ENCODE results near the gene ADAMTS12.

Gene ADAMTS12

GRCh38 chr5:33829430-33829829, 62.4 kb downstream of the ADAMTS12 start:
- no peaks in the 10 kb centered on the region for H3K27me3 ChIP-seq (ENCODE audit: insufficient read depth, low read length)
- H3K9me3 ChIP-seq (ENCODE audit: low read length), result no peaks in the 10 kb centered on the region
- H3K4me3 ChIP-seq (ENCODE audit: low read length), result no peak overlapping the region
- peaks cover 7% of the 10 kb centered on the region for H3K4me1 ChIP-seq (ENCODE audit: insufficient read depth, low read length)
- H3K36me3 ChIP-seq (ENCODE audit: insufficient read depth, low read length), result no peaks in the 10 kb centered on the region
- no peak overlapping the region for H2AFZ ChIP-seq (ENCODE audit: low read depth, low read length)

- H3K9me3 ChIP-seq (ENCODE audit: low read length), result no peaks in the 10 kb centered on the region
- H3K4me1 ChIP-seq (ENCODE audit: insufficient read depth, low read length), result peaks cover 7% of the 10 kb centered on the region
- H2AFZ ChIP-seq (ENCODE audit: low read depth, low read length), result no peak overlapping the region
- no peaks in the 10 kb centered on the region for H3K36me3 ChIP-seq (ENCODE audit: insufficient read depth, low read length)
- H3K27me3 ChIP-seq (ENCODE audit: insufficient read depth, low read length), result no peaks in the 10 kb centered on the region
- no peak overlapping the region for H3K4me3 ChIP-seq (ENCODE audit: low read length)
These were observed 63.0 kb downstream of the ADAMTS12 start for GRCh38 chr5:33828626-33829308.

- Histone ChIP-seq H2AFZ (ENCODE audit: low read depth, low read length) (no peak overlapping the region), H3K4me1 (ENCODE audit: insufficient read depth, low read length) (peaks cover 7% of the 10 kb centered on the region), H3K36me3 (ENCODE audit: insufficient read depth, low read length) (no peaks in the 10 kb centered on the region), H3K9me3 (ENCODE audit: low read length) (no peaks in the 10 kb centered on the region), H3K27me3 (ENCODE audit: insufficient read depth, low read length) (no peaks in the 10 kb centered on the region), H3K4me3 (ENCODE audit: low read length) (no peak overlapping the region)
These were observed 63.9 kb downstream of the ADAMTS12 start for GRCh38 chr5:33827885-33828284.

GRCh38 chr5:33827018-33827707, 64.6 kb downstream of the ADAMTS12 start:
- Histone ChIP-seq H3K4me1 (ENCODE audit: insufficient read depth, low read length) (peaks cover 7% of the 10 kb centered on the region), H3K36me3 (ENCODE audit: insufficient read depth, low read length) (no peaks in the 10 kb centered on the region), H3K4me3 (ENCODE audit: low read length) (no peak overlapping the region), H3K9me3 (ENCODE audit: low read length) (no peaks in the 10 kb centered on the region), H3K27me3 (ENCODE audit: insufficient read depth, low read length) (no peaks in the 10 kb centered on the region), H2AFZ (ENCODE audit: low read depth, low read length) (no peak overlapping the region)

GRCh38 chr5:33824516-33825195, 67.1 kb downstream of the ADAMTS12 start:
- Histone ChIP-seq H3K36me3 (ENCODE audit: insufficient read depth, low read length) (no peaks in the 10 kb centered on the region), H3K9me3 (ENCODE audit: low read length) (no peaks in the 10 kb centered on the region), H2AFZ (ENCODE audit: low read depth, low read length) (no peak overlapping the region), H3K27me3 (ENCODE audit: insufficient read depth, low read length) (no peaks in the 10 kb centered on the region), H3K4me3 (ENCODE audit: low read length) (no peak overlapping the region), H3K4me1 (ENCODE audit: insufficient read depth, low read length) (peaks cover 12% of the 10 kb centered on the region)

GRCh38 chr5:33817301-33817700, 74.5 kb downstream of the ADAMTS12 start:
- no peaks in the 10 kb centered on the region for H3K36me3 ChIP-seq (ENCODE audit: insufficient read depth, low read length)
- no peaks in the 10 kb centered on the region for H3K9me3 ChIP-seq (ENCODE audit: low read length)
- H3K4me1 ChIP-seq (ENCODE audit: insufficient read depth, low read length), result peaks cover 6% of the 10 kb centered on the region
- no peak overlapping the region for H2AFZ ChIP-seq (ENCODE audit: low read depth, low read length)
- H3K4me3 ChIP-seq (ENCODE audit: low read length), result no peak overlapping the region
- no peaks in the 10 kb centered on the region for H3K27me3 ChIP-seq (ENCODE audit: insufficient read depth, low read length)

- Histone ChIP-seq H3K4me1 (ENCODE audit: insufficient read depth, low read length) (peaks cover 5% of the 10 kb centered on the region), H3K36me3 (ENCODE audit: insufficient read depth, low read length) (no peaks in the 10 kb centered on the region), H2AFZ (ENCODE audit: low read depth, low read length) (no peak overlapping the region)
These were observed 75.0 kb downstream of the ADAMTS12 start for GRCh38 chr5:33816791-33817190.

GRCh38 chr5:33812746-33813145, 79.0 kb downstream of the ADAMTS12 start:
- Histone ChIP-seq H3K9me3 (ENCODE audit: low read length) (no peaks in the 10 kb centered on the region), H2AFZ (ENCODE audit: low read depth, low read length) (no peak overlapping the region), H3K36me3 (ENCODE audit: insufficient read depth, low read length) (no peaks in the 10 kb centered on the region), H3K4me1 (ENCODE audit: insufficient read depth, low read length) (no peaks in the 10 kb centered on the region), H3K4me3 (ENCODE audit: low read length) (no peak overlapping the region), H3K27me3 (ENCODE audit: insufficient read depth, low read length) (no peaks in the 10 kb centered on the region)

More at GRCh38 chr5:33816791-33817190, 75.0 kb downstream of the ADAMTS12 start:
- Histone ChIP-seq H3K9me3 (ENCODE audit: low read length) (no peaks in the 10 kb centered on the region), H3K27me3 (ENCODE audit: insufficient read depth, low read length) (no peaks in the 10 kb centered on the region), H3K4me3 (ENCODE audit: low read length) (no peak overlapping the region)

- no peaks in the 10 kb centered on the region for H3K9me3 ChIP-seq (ENCODE audit: low read length)
- no peak overlapping the region for H2AFZ ChIP-seq (ENCODE audit: low read depth, low read length)
- no peak overlapping the region for H3K4me3 ChIP-seq (ENCODE audit: low read length)
- no peaks in the 10 kb centered on the region for H3K4me1 ChIP-seq (ENCODE audit: insufficient read depth, low read length)
- H3K27me3 ChIP-seq (ENCODE audit: insufficient read depth, low read length), result no peaks in the 10 kb centered on the region
- no peaks in the 10 kb centered on the region for H3K36me3 ChIP-seq (ENCODE audit: insufficient read depth, low read length)
These were observed 81.2 kb downstream of the ADAMTS12 start for GRCh38 chr5:33810491-33811120.

- Histone ChIP-seq H2AFZ (ENCODE audit: low read depth, low read length) (no peak overlapping the region), H3K9me3 (ENCODE audit: low read length) (no peaks in the 10 kb centered on the region), H3K27me3 (ENCODE audit: insufficient read depth, low read length) (no peaks in the 10 kb centered on the region), H3K4me3 (ENCODE audit: low read length) (no peak overlapping the region), H3K4me1 (ENCODE audit: insufficient read depth, low read length) (no peaks in the 10 kb centered on the region), H3K36me3 (ENCODE audit: insufficient read depth, low read length) (no peaks in the 10 kb centered on the region)
These were observed 81.9 kb downstream of the ADAMTS12 start for GRCh38 chr5:33809936-33810335.

- H3K27me3 ChIP-seq (ENCODE audit: insufficient read depth, low read length), result no peaks in the 10 kb centered on the region
- H3K9me3 ChIP-seq (ENCODE audit: low read length), result no peaks in the 10 kb centered on the region
- H2AFZ ChIP-seq (ENCODE audit: low read depth, low read length), result no peak overlapping the region
- no peaks in the 10 kb centered on the region for H3K4me1 ChIP-seq (ENCODE audit: insufficient read depth, low read length)
- H3K4me3 ChIP-seq (ENCODE audit: low read length), result no peak overlapping the region
- no peaks in the 10 kb centered on the region for H3K36me3 ChIP-seq (ENCODE audit: insufficient read depth, low read length)
These were observed 83.1 kb downstream of the ADAMTS12 start for GRCh38 chr5:33808699-33809098.

- no peaks in the 10 kb centered on the region for H3K9me3 ChIP-seq (ENCODE audit: low read length)
- H2AFZ ChIP-seq (ENCODE audit: low read depth, low read length), result no peak overlapping the region
- H3K36me3 ChIP-seq (ENCODE audit: insufficient read depth, low read length), result no peaks in the 10 kb centered on the region
- no peaks in the 10 kb centered on the region for H3K4me1 ChIP-seq (ENCODE audit: insufficient read depth, low read length)
- no peaks in the 10 kb centered on the region for H3K27me3 ChIP-seq (ENCODE audit: insufficient read depth, low read length)
- no peak overlapping the region for H3K4me3 ChIP-seq (ENCODE audit: low read length)
These were observed 84.0 kb downstream of the ADAMTS12 start for GRCh38 chr5:33807771-33808170.

All from neuron (in vitro differentiated cells).